Endometrial microvascular endothelial cells (primary cell): ENCODE results near the gene SNAPC5. TPM values are rescaled to one million over a fixed set of nuclear protein-coding genes. Genes with fewer than 3 reads are reported as not detected.
"Not testable (repeated sequence)": the region's sequence is repeated elsewhere in the genome, so short reads cannot be mapped to it uniquely, and the experiment has no call there.

Source experiments
- in situ Hi-C: cut with HindIII; loops from 2 replicates; pipeline ENCODE4 v1.10.0; 2017; ENCODE audit warnings: low sequenced_read_pairs, low pct_unique_long_range_greater_than_20kb; ENCODE audit errors: inconsistent ontology term
- total RNA-seq: library from RNA; depleted of rRNA; stranded (reverse); fragments of >200 nt; gene quantifications from one replicate; pipeline ENCODE4 v1.2.3, GENCODE V29; 2015; ENCODE audit errors: inconsistent ontology term

Gene SNAPC5, protein sequence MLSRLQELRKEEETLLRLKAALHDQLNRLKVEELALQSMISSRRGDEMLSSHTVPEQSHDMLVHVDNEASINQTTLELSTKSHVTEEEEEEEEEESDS
- total RNA-seq: 19.3 TPM

DNA sequence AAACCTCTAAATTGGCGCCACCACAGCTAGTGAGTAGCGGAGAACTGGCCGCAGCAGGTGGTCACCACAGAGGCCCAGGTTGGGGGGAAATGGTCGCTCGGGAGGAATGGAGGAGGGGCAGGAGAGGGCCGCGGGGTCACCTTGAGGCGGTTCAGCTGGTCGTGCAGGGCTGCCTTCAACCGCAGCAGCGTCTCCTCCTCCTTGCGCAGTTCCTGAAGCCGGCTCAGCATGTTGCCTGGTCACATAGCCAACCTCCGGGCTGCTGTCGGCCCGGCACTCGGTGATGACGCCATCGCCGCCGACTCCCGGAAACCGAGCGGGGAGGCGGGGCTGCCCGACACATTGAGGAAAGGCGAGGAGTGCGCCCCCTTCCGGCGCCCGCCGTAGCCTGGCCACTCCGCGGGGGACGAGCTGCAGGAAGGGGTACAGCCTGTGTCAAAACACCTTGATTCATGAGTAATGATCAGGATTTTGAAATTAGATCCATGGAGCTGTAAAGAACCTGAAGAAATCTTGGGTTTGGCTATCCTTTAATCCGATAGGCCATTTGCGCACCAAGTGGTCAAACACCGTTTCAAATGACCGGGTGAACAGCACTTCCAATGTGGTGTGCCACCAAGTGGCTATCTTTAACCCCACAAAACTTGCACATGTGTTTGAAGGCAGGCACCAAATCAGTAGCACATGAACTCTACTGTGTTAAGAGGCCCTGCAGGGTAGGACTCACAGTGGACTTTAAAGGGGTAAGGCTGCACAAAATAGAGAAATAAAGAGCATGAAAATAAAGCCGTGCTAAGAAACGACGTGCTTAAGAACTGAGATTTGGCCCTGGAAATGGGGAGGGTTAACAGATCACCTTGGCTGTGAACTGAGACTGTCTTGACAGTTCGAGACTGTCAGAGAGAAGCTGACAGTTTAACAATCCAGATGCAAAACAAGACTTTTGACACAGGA is at the start of gene SNAPC5:
Gene SNAPC5, minus strand, starts transcription at position 261 of the 954 bp plus-strand sequence. Its CDS starts 31 bp downstream, at position 230.
- in situ Hi-C loops: loop anchor here (10.0 kb wide), 1 partner anchor 183 kb away; no protein-coding TSS in a partner anchor

DNA sequence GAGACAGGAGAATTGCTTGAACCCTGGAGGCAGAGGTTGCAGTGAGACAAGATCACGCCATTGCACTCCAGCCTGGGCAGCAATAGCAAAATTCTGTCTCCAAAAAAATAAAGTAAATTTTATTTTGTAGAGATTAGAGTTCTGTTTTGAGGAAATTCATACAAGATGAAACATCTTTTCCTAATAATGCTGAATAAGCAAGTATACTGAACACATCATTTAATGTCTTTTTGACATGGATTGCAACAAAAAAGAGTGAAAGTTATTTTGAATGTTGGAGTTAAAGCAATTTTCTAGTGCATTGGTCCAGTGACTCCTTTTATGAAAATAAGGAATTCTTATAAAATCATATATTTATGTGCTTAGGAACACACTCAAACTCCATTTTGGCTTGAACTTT is 47.7 kb upstream of the SNAPC5 start:
- in situ Hi-C loops: no loop called here

DNA sequence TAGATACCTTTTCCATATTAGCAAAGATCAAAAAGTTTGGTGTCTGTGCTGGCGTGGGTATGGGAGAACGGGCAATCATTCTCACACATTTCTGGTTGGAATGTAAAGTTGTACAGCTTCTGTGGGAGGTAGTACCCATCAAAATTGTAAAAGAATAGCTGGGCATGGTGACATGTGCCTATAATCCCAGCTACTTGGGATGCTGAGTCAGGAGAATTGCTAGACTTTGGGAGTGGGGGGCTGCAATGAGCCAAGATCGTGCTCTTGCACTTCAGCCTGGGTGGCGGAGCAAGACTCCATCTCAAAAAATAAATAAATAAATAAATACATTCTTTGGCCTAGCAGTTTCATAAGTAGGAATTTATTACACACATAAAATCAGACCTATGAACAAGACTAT is 45.3 kb upstream of the SNAPC5 start:
- in situ Hi-C loops: no loop called here

DNA sequence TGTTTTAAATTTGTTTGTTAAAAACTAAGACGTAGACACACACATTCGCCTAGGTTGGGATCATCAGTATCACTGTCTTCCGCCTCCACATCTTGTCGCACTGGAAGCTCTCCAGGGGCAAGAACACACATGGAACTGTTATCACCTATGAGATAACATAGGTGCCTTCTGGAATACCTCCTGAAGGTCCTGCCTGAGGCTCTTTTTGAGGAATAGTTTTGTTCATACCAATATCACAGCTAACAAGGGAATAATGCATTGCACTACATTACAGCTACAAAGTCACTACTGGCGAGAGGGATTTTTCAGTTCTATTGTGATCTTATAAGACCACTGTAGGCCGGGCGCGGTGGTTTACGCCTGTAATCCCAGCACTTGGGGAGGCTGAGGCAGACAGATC is 37.5 kb upstream of the SNAPC5 start:
- in situ Hi-C loops: no loop called here

DNA sequence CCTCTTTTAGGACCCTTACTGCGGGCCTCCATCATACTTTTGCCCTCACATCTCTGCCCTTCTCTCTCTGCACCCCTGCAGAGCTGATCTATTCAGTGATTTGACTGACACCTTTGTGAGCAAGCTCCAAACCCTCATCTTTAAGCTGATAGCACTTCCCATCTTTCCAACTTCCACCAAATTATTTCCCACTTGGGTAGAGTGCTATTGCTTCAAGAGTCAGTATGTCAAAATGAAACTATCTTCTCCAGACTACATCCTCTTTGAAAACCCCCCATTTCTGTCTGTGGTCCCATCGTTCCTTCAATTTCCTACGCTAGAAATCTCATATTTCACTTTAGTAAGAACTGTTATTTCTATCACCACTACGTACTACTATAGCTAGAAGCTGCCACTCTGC is 27.3 kb upstream of the SNAPC5 start:
- in situ Hi-C loops: no loop called here

DNA sequence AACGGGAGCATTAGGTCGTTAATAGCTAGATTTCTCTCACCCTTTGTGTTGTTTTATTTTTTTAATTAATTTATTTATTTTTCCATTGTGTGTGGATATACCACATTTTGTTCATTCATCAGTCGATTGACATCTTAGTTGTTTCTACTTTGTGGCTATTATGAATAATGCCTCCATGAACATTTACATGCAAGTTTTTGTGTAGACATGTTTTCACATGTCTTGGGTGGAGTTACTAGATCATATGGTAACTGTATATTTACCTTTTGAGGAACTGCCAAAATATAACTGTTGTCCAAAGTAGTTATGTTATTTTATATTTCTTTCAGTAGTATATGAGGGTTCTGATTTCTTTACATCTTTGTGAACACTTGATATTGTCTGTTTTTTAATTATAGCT is 26.4 kb upstream of the SNAPC5 start:
- in situ Hi-C loops: no loop called here

DNA sequence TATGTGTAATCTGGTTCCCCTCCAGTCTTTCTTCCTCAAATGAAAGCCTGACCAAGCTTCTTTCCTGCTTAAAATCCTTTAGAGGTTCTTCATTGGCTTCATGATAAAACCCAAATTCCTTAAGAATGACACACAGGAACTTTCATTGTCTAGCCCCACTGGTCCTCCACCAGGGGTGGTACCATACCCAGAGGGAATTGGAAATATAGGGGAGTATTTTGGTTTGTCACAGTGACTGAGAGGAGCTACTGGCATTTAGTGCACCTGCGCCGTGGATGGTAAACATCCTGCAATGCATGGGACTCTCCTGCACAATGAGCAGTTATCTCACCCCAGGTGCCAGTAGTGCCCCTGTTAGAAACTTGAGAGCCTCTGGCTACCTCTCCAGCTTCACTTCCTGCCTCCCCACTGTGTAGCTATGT is 18.4 kb upstream of the SNAPC5 start:
- in situ Hi-C loops: no loop called here

DNA sequence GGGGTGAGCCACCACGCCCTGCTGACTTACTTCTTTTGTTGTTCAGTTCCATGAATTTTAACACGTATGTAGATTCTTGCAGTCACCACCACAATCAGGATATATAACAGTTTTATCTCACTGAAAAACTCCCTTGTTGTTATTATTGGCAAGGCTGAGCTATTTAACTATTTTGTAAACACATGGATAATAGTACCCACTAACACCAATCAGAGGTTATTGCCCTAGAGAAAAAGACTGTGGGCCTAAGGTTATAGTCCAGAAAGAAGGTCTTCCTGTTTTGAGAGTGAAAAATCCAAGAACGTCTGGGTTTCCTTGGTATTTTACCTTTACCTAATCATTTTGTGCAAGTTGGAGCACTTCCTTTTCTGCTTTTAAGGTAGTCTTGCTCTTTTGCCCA is 17.0 kb upstream of the SNAPC5 start:
- in situ Hi-C loops: no loop called here

DNA sequence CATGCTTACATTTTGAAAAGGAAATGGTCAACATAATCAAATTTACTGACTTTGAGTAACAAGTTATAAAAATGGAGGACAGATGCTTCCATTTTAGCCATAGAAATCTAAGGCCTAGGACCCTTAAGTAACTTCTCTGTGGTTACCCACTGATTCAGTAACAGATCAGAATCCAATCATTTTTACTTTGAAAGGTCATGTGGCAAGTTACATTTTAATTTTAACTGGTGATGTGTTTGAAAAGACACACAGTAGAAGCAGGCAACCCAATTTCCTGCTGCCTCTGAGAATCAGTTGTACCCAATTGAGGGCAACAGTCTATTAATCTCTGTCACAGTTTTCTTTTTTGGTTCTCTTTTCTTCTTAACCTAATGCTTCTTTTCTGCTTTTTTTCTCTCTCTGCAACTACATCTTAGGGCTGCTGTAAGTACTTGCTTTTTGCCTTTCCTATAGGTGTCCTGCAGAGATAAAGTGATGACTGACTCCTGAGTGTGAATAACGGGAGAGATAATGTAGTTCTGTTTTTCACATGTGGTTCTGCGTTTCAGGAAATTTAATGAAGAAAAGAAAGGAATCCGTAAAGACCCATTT is 10.8 kb upstream of the SNAPC5 start:
- in situ Hi-C loops: no loop called here

DNA sequence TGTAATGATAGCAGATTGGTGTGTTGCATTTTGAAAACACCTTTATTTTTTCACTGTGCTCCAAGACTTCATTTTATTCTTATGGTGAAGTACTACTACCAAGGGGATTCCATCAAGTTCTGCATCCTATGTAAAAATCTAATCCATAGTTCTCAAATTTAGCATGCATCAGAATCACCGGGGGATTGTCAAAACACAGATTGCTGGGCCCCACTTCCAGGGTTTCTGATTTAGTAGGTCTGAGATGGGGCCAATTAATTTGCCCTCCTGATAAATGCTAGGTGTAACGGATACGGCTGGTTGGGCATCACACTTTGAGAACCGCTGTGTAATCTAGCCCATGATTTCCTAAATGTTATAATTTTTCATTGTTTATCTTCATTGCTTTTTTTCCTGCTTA is 8.3 kb upstream of the SNAPC5 start:
- in situ Hi-C loops: no loop called here

DNA sequence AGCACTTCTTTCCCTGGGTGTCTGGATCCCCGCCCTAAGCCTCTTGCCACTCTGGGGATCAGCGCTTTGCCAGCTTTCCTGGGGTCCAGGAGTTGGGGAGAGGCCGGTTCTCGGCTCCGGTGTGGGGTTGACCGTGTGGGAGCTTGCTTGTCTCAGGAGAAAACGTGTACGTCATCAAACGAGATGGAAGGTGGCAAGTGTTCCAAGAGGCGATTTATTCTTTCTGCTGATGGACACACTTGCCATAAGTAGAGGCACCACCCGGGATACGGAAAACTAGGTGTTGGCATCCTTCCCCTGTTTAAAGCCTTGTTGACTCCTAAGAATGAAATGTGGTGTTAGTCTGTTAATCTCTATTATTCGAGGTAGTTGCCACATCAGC is 7.9 kb upstream of the SNAPC5 start:
- in situ Hi-C loops: no loop called here

DNA sequence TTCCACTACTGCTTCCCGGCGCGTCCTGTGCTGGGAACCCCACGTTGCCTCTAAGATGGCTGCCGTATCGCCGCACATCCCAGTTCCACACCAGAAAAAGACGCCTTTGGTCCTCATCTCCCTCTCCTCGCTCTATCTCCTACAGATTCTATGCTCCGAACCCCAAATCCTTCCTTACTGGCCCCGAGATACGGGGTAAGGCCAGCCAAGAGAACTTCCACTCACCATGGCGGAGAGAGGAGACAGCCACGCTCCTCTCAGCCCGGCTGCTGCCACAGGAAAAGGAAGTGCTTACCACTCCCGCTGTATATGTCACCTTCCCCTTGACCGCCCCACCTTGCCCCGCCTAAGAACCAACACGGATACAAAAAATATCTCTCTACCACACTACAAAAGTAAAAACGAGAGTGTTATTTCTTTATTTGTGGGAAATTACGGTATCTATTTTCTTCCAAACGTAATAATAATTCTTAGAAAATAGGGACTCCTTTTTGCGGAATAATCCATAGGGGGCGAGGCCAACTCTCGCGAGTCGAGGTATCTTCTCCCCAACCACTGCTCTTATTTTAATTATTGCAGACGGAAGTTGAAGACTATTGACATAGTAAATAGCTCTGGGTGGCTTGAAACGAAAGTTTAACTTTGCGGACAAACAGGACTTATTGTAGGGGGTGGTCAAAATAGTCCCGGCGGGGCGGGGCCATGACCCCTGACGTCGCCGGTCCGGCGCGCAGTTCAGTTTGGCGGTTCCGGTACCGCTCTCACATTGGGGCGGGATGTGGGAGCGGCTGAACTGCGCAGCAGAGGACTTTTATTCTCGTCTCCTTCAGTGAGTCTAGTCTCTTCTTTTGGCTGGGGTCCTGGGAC is 7.2 kb upstream of the SNAPC5 start, which contains the start of the genes RPL4 and ZWILCH:
Gene RPL4, minus strand, starts transcription at position 293 of the 867 bp plus-strand sequence. Its CDS starts 65 bp downstream, at position 228.
Gene ZWILCH, plus strand, starts transcription at position 764 of the 867 bp plus-strand sequence. Its CDS starts 13 bp downstream, at position 777.
- in situ Hi-C loops: no loop called here

DNA sequence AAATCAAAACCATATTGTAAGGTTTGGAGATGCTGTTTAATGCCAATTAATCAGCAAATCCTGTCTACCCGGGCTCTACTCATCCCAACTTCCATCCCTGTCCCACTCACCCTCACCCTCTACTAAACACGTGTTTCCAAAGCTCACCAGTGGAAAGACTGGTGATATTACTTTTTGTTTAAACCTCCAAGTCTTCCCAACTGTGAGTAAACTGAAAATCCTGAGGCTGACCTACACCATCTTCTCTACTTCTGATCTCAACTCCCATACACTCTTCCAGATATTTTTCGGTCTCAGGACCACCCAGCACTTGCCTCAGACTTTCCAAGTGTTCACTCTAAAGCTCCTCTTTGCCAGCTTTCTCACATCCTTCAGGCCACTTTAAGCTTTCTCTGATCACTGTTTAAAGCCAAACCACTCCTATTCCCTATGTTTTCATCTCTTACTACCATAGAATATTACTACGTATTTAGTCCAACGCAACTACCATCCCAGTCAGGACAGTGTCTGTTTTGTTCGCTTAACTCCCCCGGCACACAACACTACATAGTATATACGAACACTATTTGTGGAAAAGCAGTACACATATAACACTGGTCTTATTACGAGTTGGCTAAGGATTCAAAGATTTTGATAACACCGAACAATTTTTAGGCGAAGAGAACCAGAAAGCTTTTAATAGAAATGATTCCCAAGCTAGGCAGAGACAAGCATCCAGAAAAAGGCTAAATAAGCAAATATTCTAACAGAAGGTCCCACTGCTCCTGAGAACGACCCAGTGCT is 6.4 kb upstream of the SNAPC5 start:
- in situ Hi-C loops: no loop called here

DNA sequence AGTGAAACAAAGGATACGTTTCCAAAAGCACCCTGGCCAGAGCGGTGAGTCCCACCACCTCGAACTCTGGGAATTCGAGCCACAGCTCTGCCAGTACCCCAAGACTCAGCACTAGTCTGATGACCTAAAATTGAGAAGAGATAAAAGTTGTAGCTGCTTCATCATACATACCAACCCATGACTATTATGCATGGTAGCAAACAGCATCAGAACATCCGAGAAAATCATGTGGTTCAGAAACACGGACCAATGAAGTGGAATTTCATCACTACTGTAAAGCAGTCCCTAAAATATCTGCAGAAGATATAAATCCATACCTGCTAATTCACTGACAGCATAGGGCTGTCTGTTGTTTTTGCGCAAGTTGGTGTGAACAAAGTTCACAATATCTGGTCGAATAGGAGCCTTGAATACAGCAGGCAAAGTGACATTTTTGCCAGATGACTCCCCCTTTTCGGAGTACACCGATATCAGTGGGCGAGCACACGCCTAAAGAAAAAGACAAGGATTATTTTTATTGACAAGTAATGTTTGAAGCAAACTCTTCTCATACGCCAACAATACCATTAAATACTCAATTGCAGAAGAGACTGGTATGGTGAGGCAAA is 5.6 kb upstream of the SNAPC5 start:
- in situ Hi-C loops: not testable (repeated sequence)

DNA sequence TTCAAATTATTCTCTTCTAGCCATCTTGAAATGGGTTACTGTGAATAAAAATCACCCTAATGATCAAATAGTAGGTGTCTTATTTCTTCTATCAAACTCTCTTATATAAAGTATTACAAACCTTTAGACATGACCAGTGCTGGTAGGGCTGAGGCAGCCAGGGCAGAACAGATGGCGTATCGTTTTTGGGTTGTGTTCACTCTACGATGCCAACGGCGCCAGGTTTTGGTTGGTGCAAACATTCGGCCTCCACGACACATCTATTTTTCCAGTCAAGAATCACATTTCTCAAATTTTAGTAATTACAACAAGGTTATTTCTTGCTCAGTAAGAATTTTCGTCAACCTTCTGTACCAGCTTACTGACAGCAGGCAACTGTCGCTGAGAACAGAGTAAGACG is 4.9 kb upstream of the SNAPC5 start:
- in situ Hi-C loops: no loop called here

DNA sequence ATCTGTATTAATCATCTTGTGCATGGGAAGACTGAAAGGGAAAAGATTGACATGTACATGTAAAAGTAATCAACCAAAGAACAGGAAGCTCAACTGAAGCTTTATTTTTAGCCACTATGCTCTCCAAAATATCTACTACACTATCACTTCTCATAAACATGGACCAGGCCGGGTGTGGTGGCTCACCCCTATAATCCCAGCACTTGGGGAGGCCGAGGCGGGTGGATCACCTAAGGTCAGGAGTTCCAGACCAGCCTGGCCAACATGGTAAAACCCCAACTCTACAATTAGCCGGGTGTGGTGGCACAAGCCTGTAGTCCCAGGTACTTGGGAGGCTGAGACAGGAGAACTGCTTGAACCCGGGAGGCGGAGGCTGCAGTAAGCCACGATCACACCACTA is 2.8 kb upstream of the SNAPC5 start:
- in situ Hi-C loops: not testable (repeated sequence)

DNA sequence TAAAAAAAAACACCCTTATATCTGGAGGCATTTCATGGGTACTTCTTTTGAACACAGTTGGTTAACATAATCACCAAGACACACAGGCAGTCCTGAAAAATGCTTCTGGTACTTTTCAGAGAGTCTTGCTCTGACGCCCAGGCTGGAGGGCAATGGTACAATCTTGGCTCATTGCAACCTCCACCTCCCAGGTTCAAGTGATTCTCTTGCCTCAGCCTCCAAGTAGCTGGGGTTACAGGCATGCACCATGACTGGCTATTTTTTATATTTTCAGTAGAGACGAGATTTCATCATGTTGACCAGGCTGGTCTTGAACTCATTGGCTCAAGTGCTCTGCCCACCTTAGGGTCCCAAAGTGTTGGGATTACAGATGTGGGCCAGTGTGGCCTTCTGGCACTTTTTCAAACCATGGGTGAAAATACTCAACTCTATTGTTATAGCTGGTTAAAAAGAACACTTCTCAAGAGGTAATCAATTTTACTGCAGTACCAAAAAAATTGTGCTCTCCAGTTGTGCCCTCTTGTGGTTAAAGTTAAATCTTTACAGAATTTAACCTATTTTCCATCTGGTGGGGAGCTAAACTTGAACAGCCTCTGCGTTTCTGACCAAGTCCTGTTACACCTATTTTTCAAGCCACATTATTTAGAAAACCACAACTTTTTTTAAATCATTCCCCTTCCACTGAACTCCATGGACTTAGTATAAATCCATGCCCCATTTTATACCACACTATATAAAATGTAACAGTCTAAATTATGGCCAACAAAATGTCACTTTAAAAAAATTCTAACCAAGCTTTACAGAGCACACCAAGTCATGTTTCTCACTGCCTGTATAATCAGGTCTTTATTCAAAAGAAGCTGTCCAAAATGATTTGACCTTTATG is 1.2 kb upstream of the SNAPC5 start:
- in situ Hi-C loops: loop anchor here (10.0 kb wide), 1 partner anchor 184 kb away; no protein-coding TSS in a partner anchor
